Brain microvascular endothelial cell (primary cell): Measurements from ENCODE around the gene CHST11.
"Not testable (repeated sequence)": the region's sequence is repeated elsewhere in the genome, so short reads cannot be mapped to it uniquely, and the experiment has no call there.

Source experiments
- DNase-seq: peaks from one replicate; pipeline ENCODE4 v3.0.0-alpha.2; 2020
- H3K27ac ChIP-seq: fragments of 250-450 bp; sonication (Bioruptor Pico); 2 replicates; pipeline ENCODE4 v1.5.1; 2020; ENCODE audit warnings: mild to moderate bottlenecking, moderate library complexity
- H3K27me3 ChIP-seq: fragments of 250-450 bp; sonication (Bioruptor Pico); replicated peaks from 2 replicates; pipeline ENCODE4 v1.5.1; 2020; ENCODE audit warnings: mild to moderate bottlenecking
- H3K36me3 ChIP-seq: fragments of 250-450 bp; sonication (Bioruptor Pico); replicated peaks from 2 replicates; pipeline ENCODE4 v1.5.1; 2020; ENCODE audit warnings: mild to moderate bottlenecking
- H3K4me3 ChIP-seq: 2 replicates; pipeline ENCODE4 v1.5.1; 2011; ENCODE audit warnings: low read depth, mild to moderate bottlenecking, control low read depth, low read length, moderate library complexity
- CTCF ChIP-seq: IDR thresholded peaks from 2 replicates; pipeline ENCODE4 v1.5.1; 2011; ENCODE audit warnings: low read depth, mild to moderate bottlenecking, moderate library complexity, low read length, control low read depth, inconsistent platforms; ENCODE audit errors: missing control alignments
- in situ Hi-C: cut with HindIII; loops from 2 replicates; pipeline ENCODE4 v1.10.0; 2017; ENCODE audit warnings: low sequenced_read_pairs, low pct_ligation_motif_present

Gene CHST11

GRCh38 chr12:104610513-104611235 lies 153.9 kb downstream of the CHST11 start:
- Histone ChIP-seq H3K27ac (no peak overlapping the region), H3K27me3 (no peaks in the 10 kb centered on the region), H3K4me3 (no peak overlapping the region), H3K36me3 (no peaks in the 10 kb centered on the region)
- in situ Hi-C loops, result no loop called here
- DNase-seq, result no peak
- TF ChIP-seq CTCF, result no peak

GRCh38 chr12:104611671-104612070 lies 154.9 kb downstream of the CHST11 start:
- Histone ChIP-seq H3K27me3 (no peaks in the 10 kb centered on the region), H3K4me3 (no peak overlapping the region), H3K36me3 (no peaks in the 10 kb centered on the region), H3K27ac (no peak overlapping the region)
- TF ChIP-seq CTCF, result no peak
- in situ Hi-C loops, result no loop called here
- no peak for DNase-seq

- H3K4me3 ChIP-seq, H3K36me3 ChIP-seq, DNase-seq, in situ Hi-C loops, H3K27ac ChIP-seq, H3K27me3 ChIP-seq: not testable (repeated sequence)
Measured at GRCh38 chr12:104613372-104613771, 156.6 kb downstream of the CHST11 start.

GRCh38 chr12:104615048-104615561 lies 158.4 kb downstream of the CHST11 start:
- Histone ChIP-seq H3K36me3 (no peaks in the 10 kb centered on the region), H3K4me3 (no peak overlapping the region), H3K27me3 (no peaks in the 10 kb centered on the region), H3K27ac (no peak overlapping the region)
- in situ Hi-C loops, result no loop called here
- no peak for TF ChIP-seq CTCF
- no peak for DNase-seq

GRCh38 chr12:104618691-104619090 lies 161.9 kb downstream of the CHST11 start:
- TF ChIP-seq CTCF, result no peak
- in situ Hi-C loops, result no loop called here

GRCh38 chr12:104619305-104619704 lies 162.6 kb downstream of the CHST11 start:
- no peaks in the 10 kb centered on the region for H3K27me3 ChIP-seq
- H3K4me3 ChIP-seq, result no peak overlapping the region
- DNase-seq, result no peak
- H3K36me3 ChIP-seq, result no peaks in the 10 kb centered on the region
- in situ Hi-C loops, result no loop called here
- no peak overlapping the region for H3K27ac ChIP-seq
- TF ChIP-seq CTCF, result no peak

More at GRCh38 chr12:104618691-104619090, 161.9 kb downstream of the CHST11 start:
- no peaks in the 10 kb centered on the region for H3K27me3 ChIP-seq
- H3K36me3 ChIP-seq, result no peaks in the 10 kb centered on the region
- H3K27ac ChIP-seq, result no peak overlapping the region
- no peak for DNase-seq
- no peak overlapping the region for H3K4me3 ChIP-seq
